ENCODE data around the gene TMEM45B.
"Not testable (repeated sequence)": the region's sequence is repeated elsewhere in the genome, so short reads cannot be mapped to it uniquely, and the experiment has no call there.

Gene TMEM45B

GRCh38 chr11:129814244-129815014 is 1.2 kb upstream of the TMEM45B start:
- H3K4me3 ChIP-seq (ENCODE audit: low read depth, low read length): no peak overlapping the region
- TF ChIP-seq CTCF (IDR thresholded peaks at IDR 0.05; ENCODE audit: low read depth, low read length): no peak
- no peak overlapping the region for H3K27ac ChIP-seq
- H3K9me3 ChIP-seq (ENCODE audit: severe bottlenecking): peaks cover 11% of the 10 kb centered on the region
- DNase-seq: no peak
- peaks cover 15% of the 10 kb centered on the region for H3K27me3 ChIP-seq (ENCODE audit: insufficient read depth, low read depth, severe bottlenecking)
- no peaks in the 10 kb centered on the region for H3K36me3 ChIP-seq

- TF ChIP-seq CTCF (IDR thresholded peaks at IDR 0.05; ENCODE audit: low read depth, low read length): no peak
- peaks cover 15% of the 10 kb centered on the region for H3K27me3 ChIP-seq (ENCODE audit: insufficient read depth, low read depth, severe bottlenecking)
- no peak overlapping the region for H3K4me3 ChIP-seq (ENCODE audit: low read depth, low read length)
- no peak for DNase-seq
- no peak overlapping the region for H3K27ac ChIP-seq
- peaks cover 11% of the 10 kb centered on the region for H3K9me3 ChIP-seq (ENCODE audit: severe bottlenecking)
- H3K36me3 ChIP-seq: no peaks in the 10 kb centered on the region
Observed at GRCh38 chr11:129817534-129818051, 1.9 kb downstream of the TMEM45B start.

DNA sequence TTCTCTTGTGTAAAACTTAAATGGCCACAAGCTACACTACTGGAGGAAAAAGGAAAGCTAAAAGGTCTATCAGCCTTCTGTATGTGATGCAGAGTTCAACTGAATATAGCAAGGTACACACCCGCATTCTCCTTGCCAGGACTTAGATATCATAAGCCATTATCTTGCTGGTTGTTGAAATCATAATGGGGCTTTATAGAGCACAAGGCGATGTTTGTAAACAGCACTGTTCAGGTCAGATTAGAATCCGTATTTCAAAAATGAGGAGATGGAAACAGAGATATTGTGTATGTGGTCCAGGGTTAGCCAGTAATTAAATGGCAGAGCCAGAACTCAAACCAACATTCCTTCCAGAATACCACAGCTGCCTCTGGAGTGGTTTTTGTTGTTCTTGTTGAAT is 2.6 kb downstream of the TMEM45B start:
- H3K36me3 ChIP-seq; H3K27ac ChIP-seq; DNase-seq; H3K4me3 ChIP-seq (ENCODE audit: low read depth, low read length): not testable (repeated sequence)
- Histone ChIP-seq H3K27me3 (ENCODE audit: insufficient read depth, low read depth, severe bottlenecking) (peaks cover 12% of the 10 kb centered on the region), H3K9me3 (ENCODE audit: severe bottlenecking) (peaks cover 11% of the 10 kb centered on the region)

- Histone ChIP-seq H3K4me3 (ENCODE audit: low read depth, low read length) (no peak overlapping the region), H3K27ac (no peak overlapping the region), H3K9me3 (ENCODE audit: severe bottlenecking) (peaks cover 9% of the 10 kb centered on the region), H3K36me3 (no peaks in the 10 kb centered on the region), H3K27me3 (ENCODE audit: insufficient read depth, low read depth, severe bottlenecking) (peaks cover 10% of the 10 kb centered on the region)
- no peak for DNase-seq
- no peak for TF ChIP-seq CTCF (IDR thresholded peaks at IDR 0.05; ENCODE audit: low read depth, low read length)
Observed at GRCh38 chr11:129819237-129819636, 3.6 kb downstream of the TMEM45B start.

DNA sequence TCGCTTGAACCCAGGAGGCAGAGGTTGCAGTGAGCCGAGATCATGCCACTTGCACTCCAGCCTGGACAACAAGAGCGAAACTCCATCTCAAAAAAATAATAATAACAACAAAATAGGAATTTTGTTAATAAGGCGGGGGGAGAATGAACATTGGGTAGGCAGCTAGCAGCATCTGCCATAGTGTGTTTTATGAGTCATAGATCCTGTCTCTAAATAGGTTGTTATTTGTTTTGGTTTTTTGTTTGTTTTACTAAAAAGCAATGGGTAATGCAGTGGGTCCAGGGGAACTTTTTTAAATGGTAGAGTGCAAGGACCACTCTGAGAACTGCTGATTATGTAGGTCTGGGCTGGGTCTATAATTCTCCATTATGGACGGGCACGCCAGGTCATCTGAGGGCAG is 4.6 kb downstream of the TMEM45B start:
- peaks cover 10% of the 10 kb centered on the region for H3K27me3 ChIP-seq (ENCODE audit: insufficient read depth, low read depth, severe bottlenecking)
- not testable (repeated sequence) for H3K4me3 ChIP-seq (ENCODE audit: low read depth, low read length); DNase-seq; H3K9me3 ChIP-seq (ENCODE audit: severe bottlenecking); H3K36me3 ChIP-seq; H3K27ac ChIP-seq

GRCh38 chr11:129823281-129823680 is 7.6 kb downstream of the TMEM45B start:
- H3K27me3 ChIP-seq (ENCODE audit: insufficient read depth, low read depth, severe bottlenecking); DNase-seq; H3K27ac ChIP-seq; H3K4me3 ChIP-seq (ENCODE audit: low read depth, low read length); H3K36me3 ChIP-seq; H3K9me3 ChIP-seq (ENCODE audit: severe bottlenecking): not testable (repeated sequence)

DNA sequence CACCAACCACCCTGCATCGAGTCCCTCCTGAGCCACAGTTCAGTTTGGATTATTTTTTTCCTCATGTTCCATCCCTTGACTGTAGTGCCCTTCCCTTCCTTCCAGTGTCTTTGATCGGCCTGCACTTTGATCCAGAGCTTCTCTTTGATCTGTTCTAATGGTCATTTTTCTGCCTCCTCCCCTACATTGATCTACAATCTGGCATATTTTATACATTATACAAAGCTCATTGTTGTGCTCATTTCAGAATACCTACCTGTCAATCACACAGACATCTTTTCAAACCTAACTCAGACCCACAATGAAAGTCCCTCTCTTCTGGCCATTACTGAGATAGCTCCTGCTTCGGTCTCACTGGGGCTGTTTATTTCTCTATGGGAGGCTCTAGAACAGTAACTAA is 8.2 kb downstream of the TMEM45B start:
- H3K9me3 ChIP-seq (ENCODE audit: severe bottlenecking); H3K27me3 ChIP-seq (ENCODE audit: insufficient read depth, low read depth, severe bottlenecking); H3K27ac ChIP-seq; H3K4me3 ChIP-seq (ENCODE audit: low read depth, low read length); DNase-seq; H3K36me3 ChIP-seq: not testable (repeated sequence)

- Histone ChIP-seq H3K4me3 (ENCODE audit: low read depth, low read length) (no peak overlapping the region), H3K27ac (no peak overlapping the region), H3K9me3 (ENCODE audit: severe bottlenecking) (no peaks in the 10 kb centered on the region), H3K36me3 (no peaks in the 10 kb centered on the region), H3K27me3 (ENCODE audit: insufficient read depth, low read depth, severe bottlenecking) (no peaks in the 10 kb centered on the region)
- no peak for DNase-seq
- no peak for TF ChIP-seq CTCF (IDR thresholded peaks at IDR 0.05; ENCODE audit: low read depth, low read length)
Observed at GRCh38 chr11:129825380-129825779, 9.7 kb downstream of the TMEM45B start.

Data from WERI-Rb-1 (cell line).